Peyer's patch (tissue), 4 donors: Measurements from ENCODE around the gene IFRD1. TPM values are rescaled to one million over a fixed set of nuclear protein-coding genes. Genes with fewer than 3 reads are reported as not detected.
"Not testable (repeated sequence)": the region's sequence is repeated elsewhere in the genome, so short reads cannot be mapped to it uniquely, and the experiment has no call there.

Experiments
- DNase-seq, 3 donors: peaks; one replicate each; pipeline ENCODE4 v3.0.0-alpha.2; 2017 to 2019
- H3K27ac ChIP-seq, 4 donors: fragments of 200-600 bp; sonication (generic); one replicate each; pipeline ENCODE4 v1.5.1; 2016 to 2019
- H3K27me3 ChIP-seq, 2 donors: fragments of 200-600 bp; sonication (generic); one replicate each; pipeline ENCODE4 v1.5.1; 2019
- H3K36me3 ChIP-seq, 3 donors: fragments of 200-600 bp; sonication (generic); one replicate each; pipeline ENCODE4 v1.5.1; 2016 to 2019
- H3K4me1 ChIP-seq, 4 donors: fragments of 200-600 bp; sonication (generic); one replicate each; pipeline ENCODE4 v1.5.1; 2016 to 2019
- H3K4me3 ChIP-seq, 4 donors: fragments of 200-600 bp; sonication (generic); 1 replicate in 3 of 4; 2 replicates in 1 of 4; pipeline ENCODE4 v1.5.1; 2016 to 2019; ENCODE audit warnings: mild to moderate bottlenecking in 1 of 4
- H3K9me3 ChIP-seq, 4 donors: fragments of 200-600 bp; sonication (generic); one replicate each; pipeline ENCODE4 v1.5.1; 2016 to 2019; ENCODE audit warnings: mild to moderate bottlenecking in 1 of 4
- POLR2A ChIP-seq, 2 donors: fragments of 450-650 bp; IDR thresholded peaks; one replicate each; pipeline ENCODE4 v1.5.1; 2017; ENCODE audit warnings: antibody characterized with exemption in 2 of 2, mild to moderate bottlenecking in 2 of 2, moderate library complexity in 2 of 2
- total RNA-seq, 4 donors: library from RNA; depleted of rRNA; stranded (reverse); fragments of >200 nt; gene quantifications; one replicate each; pipeline ENCODE4 v1.1.0, GENCODE V29; 2016
- TF ChIP-seq, protein P1 (sequence below), 6 experiments: fragments of 450-650 bp in 4 of 6; fragments of 200-600 bp in 2 of 6; sonication (generic) in 1 of 6; IDR thresholded peaks; one replicate each; pipeline ENCODE4 v1.5.1; 2017 to 2019; ENCODE audit warnings: antibody characterized with exemption in 6 of 6, mild to moderate bottlenecking in 3 of 6, moderate library complexity in 1 of 6

The IFRD1 gene
- total RNA-seq, 4 donors from 2014 or later, result 52.0 to 109 (median 60.7) TPM

DNA sequence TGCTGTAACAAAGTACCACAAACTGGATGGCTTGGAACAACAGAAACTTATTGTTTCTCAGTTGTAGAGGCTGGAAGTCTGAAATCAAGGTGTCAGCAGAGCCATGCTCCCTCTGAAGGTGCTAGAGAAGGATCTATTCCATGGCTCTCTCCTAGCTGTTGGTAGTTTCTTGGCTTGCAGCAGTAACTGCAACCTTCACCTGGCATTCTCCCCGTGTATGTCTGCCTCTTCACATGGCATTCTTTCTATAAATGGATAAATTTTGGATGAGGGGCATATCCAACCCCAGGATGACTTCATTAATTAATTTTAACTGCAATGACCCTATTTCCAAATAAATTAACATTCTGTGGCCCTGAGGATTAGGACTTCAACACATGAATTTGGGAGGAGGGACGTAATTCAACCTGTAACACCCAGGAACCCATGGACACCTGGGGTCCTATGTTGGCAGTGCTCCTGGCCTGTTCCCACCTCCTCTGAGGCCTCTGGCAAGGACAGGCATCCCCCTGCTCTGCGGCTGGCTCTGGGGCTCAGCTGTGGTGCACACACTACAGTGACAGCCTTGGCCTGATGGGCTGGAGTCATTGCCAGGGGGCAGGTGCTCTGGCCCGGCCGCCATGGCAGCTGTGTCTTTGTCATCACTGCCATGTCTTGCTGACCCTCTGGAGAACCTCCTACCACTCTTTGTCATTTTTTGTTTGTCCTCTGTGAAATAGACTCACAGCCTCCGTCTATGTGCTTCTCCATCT is 61.4 kb downstream of the IFRD1 start:
- Histone ChIP-seq H3K36me3 (no peaks in the 10 kb centered on the region), H3K27ac (no peak overlapping the region)
- no peak for DNase-seq

DNA sequence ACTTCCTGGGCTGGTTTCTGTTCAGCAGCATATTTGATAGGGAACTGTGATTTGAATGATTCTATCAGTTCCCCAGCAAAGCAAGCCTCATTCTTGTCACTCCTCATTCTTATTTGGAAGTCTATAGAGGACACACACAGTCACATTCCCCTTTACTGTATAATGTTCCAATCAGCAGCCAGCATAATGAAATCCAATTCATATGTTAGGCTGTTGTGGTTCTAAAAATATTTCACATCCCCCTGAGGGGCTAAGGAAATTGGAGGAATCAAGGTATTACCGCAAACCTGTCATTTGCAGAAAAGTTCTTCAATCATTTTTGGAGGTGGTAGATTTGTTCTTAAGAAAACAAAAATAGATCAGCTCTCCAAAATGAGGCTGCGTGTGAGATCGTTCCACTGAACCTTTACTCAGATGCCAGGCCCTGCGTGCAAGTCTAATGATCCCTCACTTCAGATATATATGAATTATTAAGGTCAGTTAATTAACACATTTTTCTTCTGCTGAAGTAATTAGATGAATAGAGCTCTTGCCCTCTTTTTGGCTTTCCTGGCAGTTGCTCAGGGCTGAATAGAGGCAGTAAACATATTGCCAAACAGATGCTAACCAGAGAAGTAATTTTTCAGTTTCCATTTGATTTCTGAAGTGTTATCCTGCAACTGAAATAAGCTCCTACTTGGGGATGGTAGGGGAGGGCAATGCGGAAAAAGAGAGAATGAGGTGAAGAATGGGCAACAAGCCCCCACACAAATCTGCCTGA is 62.4 kb downstream of the IFRD1 start:
- Histone ChIP-seq H3K4me3 (no peak overlapping the region), H3K27ac (no peak overlapping the region), H3K27me3 (no peaks in the 10 kb centered on the region), H3K4me1 (no peaks in the 10 kb centered on the region), H3K36me3 (no peaks in the 10 kb centered on the region), H3K9me3 (no peaks in the 10 kb centered on the region)
- no peak for DNase-seq
- no peak for TF ChIP-seq POLR2A (IDR thresholded peaks at IDR 0.05)
- TF ChIP-seq, protein P1, sequence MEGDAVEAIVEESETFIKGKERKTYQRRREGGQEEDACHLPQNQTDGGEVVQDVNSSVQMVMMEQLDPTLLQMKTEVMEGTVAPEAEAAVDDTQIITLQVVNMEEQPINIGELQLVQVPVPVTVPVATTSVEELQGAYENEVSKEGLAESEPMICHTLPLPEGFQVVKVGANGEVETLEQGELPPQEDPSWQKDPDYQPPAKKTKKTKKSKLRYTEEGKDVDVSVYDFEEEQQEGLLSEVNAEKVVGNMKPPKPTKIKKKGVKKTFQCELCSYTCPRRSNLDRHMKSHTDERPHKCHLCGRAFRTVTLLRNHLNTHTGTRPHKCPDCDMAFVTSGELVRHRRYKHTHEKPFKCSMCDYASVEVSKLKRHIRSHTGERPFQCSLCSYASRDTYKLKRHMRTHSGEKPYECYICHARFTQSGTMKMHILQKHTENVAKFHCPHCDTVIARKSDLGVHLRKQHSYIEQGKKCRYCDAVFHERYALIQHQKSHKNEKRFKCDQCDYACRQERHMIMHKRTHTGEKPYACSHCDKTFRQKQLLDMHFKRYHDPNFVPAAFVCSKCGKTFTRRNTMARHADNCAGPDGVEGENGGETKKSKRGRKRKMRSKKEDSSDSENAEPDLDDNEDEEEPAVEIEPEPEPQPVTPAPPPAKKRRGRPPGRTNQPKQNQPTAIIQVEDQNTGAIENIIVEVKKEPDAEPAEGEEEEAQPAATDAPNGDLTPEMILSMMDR (IDR thresholded peaks at IDR 0.05), result no peak

More for the DNA sequence above, 61.4 kb downstream of the IFRD1 start:
- TF ChIP-seq, protein P1 (IDR thresholded peaks at IDR 0.05), result no peak
- TF ChIP-seq POLR2A (IDR thresholded peaks at IDR 0.05), result no peak
- Histone ChIP-seq H3K27me3 (no peaks in the 10 kb centered on the region), H3K4me1 (no peaks in the 10 kb centered on the region), H3K4me3 (no peak overlapping the region), H3K9me3 (no peaks in the 10 kb centered on the region)

GRCh38 chr7:112515989-112516388 is 65.7 kb downstream of the IFRD1 start:
- H3K4me3 ChIP-seq, result no peak overlapping the region
- H3K9me3 ChIP-seq, result no peaks in the 10 kb centered on the region
- DNase-seq, result no peak
- H3K27ac ChIP-seq, result no peak overlapping the region
- H3K4me1 ChIP-seq, result no peaks in the 10 kb centered on the region
- H3K27me3 ChIP-seq, result no peaks in the 10 kb centered on the region
- TF ChIP-seq, protein P1 (IDR thresholded peaks at IDR 0.05), result no peak
- no peak for TF ChIP-seq POLR2A (IDR thresholded peaks at IDR 0.05)
- no peaks in the 10 kb centered on the region for H3K36me3 ChIP-seq

DNA sequence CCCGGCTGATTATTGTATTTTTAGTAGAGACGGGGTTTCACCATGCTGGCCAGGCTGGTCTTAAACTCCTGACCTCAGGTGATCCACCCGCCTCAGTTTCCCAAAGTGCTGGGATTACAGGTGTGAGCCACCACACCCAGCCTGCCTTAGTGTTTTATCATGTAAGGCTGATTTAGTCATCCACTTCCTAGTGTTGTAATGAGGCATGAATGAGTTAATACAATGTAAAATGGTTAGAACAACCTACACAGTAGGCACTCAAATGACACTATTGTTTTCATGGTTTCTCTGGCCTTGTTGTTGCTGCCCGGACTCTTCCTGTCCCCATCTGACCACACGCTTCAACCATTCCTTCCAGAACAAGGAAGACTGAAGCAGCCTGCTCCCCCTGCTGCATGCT is 66.2 kb downstream of the IFRD1 start:
- H3K27me3 ChIP-seq, H3K4me1 ChIP-seq, H3K9me3 ChIP-seq, H3K4me3 ChIP-seq, H3K36me3 ChIP-seq, H3K27ac ChIP-seq, DNase-seq: not testable (repeated sequence)

DNA sequence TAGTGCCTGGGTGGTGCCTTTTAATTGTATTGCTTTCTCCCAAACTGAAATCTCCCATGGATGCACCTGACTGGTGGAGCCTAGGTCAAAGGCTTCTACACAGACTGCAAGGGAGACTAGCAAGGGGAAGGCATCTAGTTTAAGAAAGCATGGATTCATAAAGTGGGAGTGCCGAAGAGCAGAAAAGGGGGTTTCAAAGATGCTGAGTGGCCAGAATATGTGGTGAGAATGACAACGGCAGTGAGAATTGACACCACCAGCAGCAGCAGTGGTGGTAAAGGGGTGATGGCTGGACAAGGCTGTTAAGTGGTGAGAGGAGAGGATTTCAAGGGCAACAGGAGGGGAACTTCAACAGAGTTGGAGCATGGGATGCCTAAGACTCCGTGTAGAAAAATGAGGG is 67.2 kb downstream of the IFRD1 start:
- Histone ChIP-seq H3K4me3 (no peak overlapping the region), H3K36me3 (no peaks in the 10 kb centered on the region), H3K9me3 (no peaks in the 10 kb centered on the region), H3K27ac (no peak overlapping the region), H3K27me3 (no peaks in the 10 kb centered on the region), H3K4me1 (no peaks in the 10 kb centered on the region)
- TF ChIP-seq, protein P1 (IDR thresholded peaks at IDR 0.05), result no peak
- TF ChIP-seq POLR2A (IDR thresholded peaks at IDR 0.05), result no peak
- no peak for DNase-seq

- Histone ChIP-seq H3K27ac (no peak overlapping the region), H3K9me3 (no peaks in the 10 kb centered on the region), H3K27me3 (no peaks in the 10 kb centered on the region), H3K4me3 (no peak overlapping the region), H3K4me1 (no peaks in the 10 kb centered on the region), H3K36me3 (no peaks in the 10 kb centered on the region)
- TF ChIP-seq, protein P1 (IDR thresholded peaks at IDR 0.05), result no peak
- no peak for TF ChIP-seq POLR2A (IDR thresholded peaks at IDR 0.05)
- DNase-seq, result no peak
These were observed 70.5 kb downstream of the IFRD1 start for GRCh38 chr7:112520787-112521186.
